K562 (cell line): ENCODE measurements around the gene CBL. TPM values are rescaled to one million over a fixed set of nuclear protein-coding genes. Genes with fewer than 3 reads are reported as not detected.

ENCODE experiments used
- ATAC-seq: fragments of 200-7000 bp; cut with Tn5 transposase; 3 replicates; pipeline ENCODE4 v1.9.1; 2020; ENCODE audit warnings: moderate library complexity
- BruUV-seq: library from RNA; stranded (reverse); fragments of 400-500 nt; replicated peaks from 2 replicates; lab custom pipeline; 2021; lab: Mats Ljungman, UMichigan
- CTCF ChIA-PET: fragments of 300-600 bp; formaldehyde crosslinking; extraction: SDS; loops from one replicate; lab custom pipeline; 2021; ENCODE audit warnings: low intra/inter-chr PET ratio; lab: Yijun Ruan, JAX
- POLR2A ChIA-PET: fragments of 300-600, 350-650 bp; sonication (Branson Sonifier 250); formaldehyde crosslinking; extraction: SDS; loops from one replicate; lab custom pipeline; 2021; ENCODE audit warnings: antibody characterized with exemption, inconsistent platforms; lab: Yijun Ruan, JAX
- DNase-seq, 4 experiments: peaks; one replicate each; pipeline versions ENCODE4 v3.0.0 to v3.0.0-alpha.2; 2011 to 2018; ENCODE audit warnings: low spot score in 3 of 4, mixed read lengths in 3 of 4; ENCODE audit errors: extremely low read depth in 1 of 4
- FAIRE-seq: peaks from 2 replicates; lab custom pipeline; 2011; peaks lifted over from hg19 to GRCh38; lab: Jason Lieb, UNC
- H2AFZ ChIP-seq: 2 replicates; pipeline ENCODE4 v1.6.0; 2011; ENCODE audit warnings: low read depth, low read length, control low read depth, inconsistent platforms
- H3K27ac ChIP-seq: fragments of 200-600 bp; 3 replicates; pipeline ENCODE4 v1.8.0; 2011; ENCODE audit warnings: low read depth, mild to moderate bottlenecking, control low read depth, inconsistent platforms, low read length, moderate library complexity, mixed read lengths; ENCODE audit errors: extremely low read depth
- H3K27me3 ChIP-seq, 2 experiments: fragments of 300-600 bp in 1 of 2; 2 replicates in 1 of 2; 3 replicates in 1 of 2; pipeline versions ENCODE4 v1.6.0 to v1.8.0; 2011; ENCODE audit warnings: inconsistent platforms in 2 of 2, low read length in 2 of 2, mild to moderate bottlenecking in 1 of 2, mixed read lengths in 1 of 2, moderate library complexity in 1 of 2; ENCODE audit not compliant: control insufficient read depth in 2 of 2, insufficient read depth in 2 of 2
- H3K36me3 ChIP-seq: fragments of 300-600 bp; 3 replicates; pipeline ENCODE4 v1.8.0; 2011; ENCODE audit warnings: mild to moderate bottlenecking, low read length, inconsistent platforms; ENCODE audit not compliant: control insufficient read depth, insufficient read depth
- H3K4me1 ChIP-seq, 2 experiments: fragments of 200-600 bp in 1 of 2; replicated peaks in 1 of 2; 2 replicates in 1 of 2; 3 replicates in 1 of 2; pipeline versions ENCODE4 v1.5.1 to v1.8.0; 2011; ENCODE audit warnings: inconsistent platforms in 2 of 2, low read length in 2 of 2, mild to moderate bottlenecking in 1 of 2, mixed read lengths in 1 of 2, moderate library complexity in 1 of 2; ENCODE audit not compliant: control insufficient read depth in 2 of 2, insufficient read depth in 2 of 2
- H3K4me2 ChIP-seq: 2 replicates; pipeline ENCODE4 v1.6.1; 2011; ENCODE audit warnings: low read length, control low read depth, inconsistent platforms, mixed read lengths; ENCODE audit not compliant: insufficient read depth
- H3K4me3 ChIP-seq: fragments of 200-600 bp; sonication (generic), shearing (Covaris generic); 2 replicates; pipeline ENCODE4 v1.5.1; 2016; ENCODE audit warnings: control low read depth, inconsistent platforms
- H3K79me2 ChIP-seq: fragments of 200-600 bp; 3 replicates; pipeline ENCODE4 v1.8.0; 2011; ENCODE audit warnings: low read length, inconsistent platforms; ENCODE audit not compliant: control insufficient read depth, insufficient read depth
- H3K9ac ChIP-seq, 2 experiments: 2 replicates each; pipeline versions ENCODE4 v1.6.0 to v1.6.1; 2011; ENCODE audit warnings: low read depth in 2 of 2, low read length in 2 of 2, control low read depth in 1 of 2, inconsistent platforms in 1 of 2, mild to moderate bottlenecking in 1 of 2, mixed read lengths in 1 of 2; ENCODE audit not compliant: insufficient read depth in 1 of 2
- H3K9me1 ChIP-seq: one replicate; pipeline ENCODE4 v1.6.0; 2011; ENCODE audit warnings: inconsistent platforms, mild to moderate bottlenecking, low read length, moderate library complexity; ENCODE audit not compliant: control insufficient read depth, insufficient read depth
- H3K9me3 ChIP-seq: replicated peaks from 2 replicates; pipeline ENCODE4 v1.5.1; 2011; ENCODE audit warnings: low read depth, low read length, inconsistent platforms; ENCODE audit not compliant: control insufficient read depth, insufficient read depth
- H4K20me1 ChIP-seq: replicated peaks from 2 replicates; pipeline ENCODE4 v1.6.1; 2011; ENCODE audit warnings: low read length, inconsistent platforms, mixed read lengths; ENCODE audit not compliant: control insufficient read depth, insufficient read depth
- RFX5 ChIP-seq: IDR thresholded peaks from 2 replicates; pipeline ENCODE4 v1.6.1; 2011; ENCODE audit warnings: low read depth, mild to moderate bottlenecking, improper control_type of control experiment, low read length
- ZNF197 ChIP-seq: fragments of 200-800 bp; sonication (Bioruptor generic); IDR thresholded peaks from 2 replicates; pipeline ENCODE4 v1.6.1; 2016; ENCODE audit warnings: low read depth, missing genetic modification characterization, missing compliant biosample characterization
- WGBS: fragments of 100-300 bp; shearing (Covaris generic); methylation state at CpG from one replicate; pipeline ENCODE4 v1.1.6; 2016; ENCODE audit warnings: low coverage, mixed read lengths; ENCODE audit not compliant: insufficient coverage; ENCODE audit errors: missing lambda C conversion rate; 5-methylcytosine and 5-hydroxymethylcytosine counted together
- in situ Hi-C: fragments of 300-500 bp; cut with MboI; formaldehyde crosslinking; loops from 4 replicates; pipeline ENCODE4 v1.15.0; 2018; ENCODE audit warnings: inconsistent platforms, mixed read lengths
- intact Hi-C: fragments of 100-400 bp; cut with micrococcal nuclease; formaldehyde crosslinking; loops from 2 replicates; pipeline ENCODE4 v1.14.2; 2022
- polyA plus RNA-seq, 8 experiments: library from polyadenylated mRNA; depleted of rRNA in 4 of 8; stranded (reverse) in 5 of 8; unstranded in 3 of 8; fragments of >200 nt; fragmentation: Nextera tagmentation in 2 of 8; fragmentation: Illumina TruSeq in 1 of 8; extraction: Ambion mirVana in 2 of 8; extraction: Trizol in 1 of 8; gene quantifications; 2 replicates each; pipeline versions ENCODE4 v1.2.1 to v1.2.3, GENCODE V29; 2011 to 2014; ENCODE audit warnings: inconsistent platforms in 1 of 8, missing spikeins in 1 of 8
- total RNA-seq, 7 experiments: library from RNA; depleted of rRNA in 6 of 7; stranded (reverse); fragments of >200 nt in 6 of 7; fragmentation: Illumina TruSeq in 2 of 7; extraction: Trizol in 2 of 7; gene quantifications; 2 replicates each; pipeline versions ENCODE4 v1.2.1 to v1.2.3, GENCODE V29; 2011 to 2021; ENCODE audit warnings: low replicate concordance in 1 of 7
- TF ChIP-seq, protein P1 (sequence below): sonication (generic); formaldehyde crosslinking; IDR thresholded peaks from 2 replicates; pipeline ENCODE4 v1.8.1; 2023; ENCODE audit warnings: mild to moderate bottlenecking, missing genetic modification reagents
- TF ChIP-seq, protein P2 (sequence below): fragments of 450-650 bp; formaldehyde crosslinking; IDR thresholded peaks from 2 replicates; pipeline ENCODE4 v1.4.0; 2020; ENCODE audit warnings: mild to moderate bottlenecking
- TF ChIP-seq, protein P3 (sequence below): fragments of 250-450 bp; sonication (Bioruptor Pico); IDR thresholded peaks from 2 replicates; pipeline ENCODE4 v1.5.0; 2020; ENCODE audit warnings: mild to moderate bottlenecking, borderline replicate concordance

The CBL gene
- total and polyA plus RNA-seq, 9 of the 15 experiments (the other 6 are each of a cell fraction or from before 2014, with no cell fraction given), result 3.2 to 24.9 (median 9.9) TPM

DNA sequence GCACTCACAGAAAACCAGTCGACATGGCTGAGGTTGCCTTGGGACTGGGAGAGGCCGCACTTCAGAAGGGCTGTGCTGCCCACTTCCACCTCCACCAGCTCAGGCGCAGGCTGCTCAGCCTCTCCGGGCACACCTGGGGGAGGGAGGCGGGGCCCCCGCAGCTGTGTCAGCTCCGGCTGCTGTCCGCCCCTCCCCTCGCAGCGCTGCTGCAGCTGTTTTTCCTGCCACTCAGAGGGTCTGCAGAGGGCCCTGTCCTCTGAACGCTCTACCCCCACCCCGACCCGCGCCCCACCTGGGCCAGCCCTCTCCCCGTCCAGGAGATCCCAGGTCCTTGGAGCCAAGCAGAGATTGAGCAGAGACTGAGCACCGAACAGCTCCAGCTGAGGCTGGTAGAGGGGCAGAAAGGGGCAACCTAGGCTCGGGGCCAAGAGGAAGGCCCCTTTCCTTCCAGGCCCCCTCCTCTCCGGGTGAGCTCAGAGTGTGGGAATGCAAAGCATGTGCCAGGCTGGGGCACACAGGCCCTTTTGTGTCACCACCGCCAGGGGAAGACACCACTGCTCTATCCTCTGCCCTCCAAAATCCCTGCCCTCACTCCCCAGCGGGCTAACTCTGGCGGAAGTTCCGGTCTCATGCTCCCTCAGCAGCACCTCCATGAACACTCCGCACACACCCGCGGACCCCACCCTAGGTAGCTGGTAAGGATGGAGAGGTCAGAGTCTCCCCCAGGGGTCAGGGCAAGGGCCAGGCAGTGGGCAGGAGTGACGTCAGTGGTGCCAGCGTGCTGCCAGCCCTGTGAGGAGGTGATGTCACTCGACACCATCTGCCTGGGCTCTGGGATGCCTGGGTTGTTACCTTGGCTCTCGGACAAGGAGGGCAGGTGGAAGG, 109.2 kb downstream of the CBL start:
- peak in 1 of 4 experiments; percentile 27 for DNase-seq
- CTCF ChIA-PET, result no interaction called here
- in situ Hi-C loops, result no loop called here
- peak overlapping the region; percentile 56; the same call in 1 of the 2 replicates for H3K4me3 ChIP-seq
- no peak overlapping the region for H3K27ac ChIP-seq
- peaks cover 26% of the 10 kb centered on the region; the same call in 2 of the 3 replicates for H3K79me2 ChIP-seq
- H2AFZ ChIP-seq, result no peak overlapping the region
- H3K4me2 ChIP-seq, result peak overlapping the region; percentile 72
- intact Hi-C loops, result loop anchor here (5.0 kb wide), 1 partner anchor 403 kb away; no protein-coding TSS in a partner anchor
- H3K9ac ChIP-seq, result peak overlapping the region in 1 of 2 experiments; percentile 84; a peak in 2 of 4 replicates
- no peak for FAIRE-seq
- H4K20me1 ChIP-seq, result 0 out of 2 replicates have a peak, but pooled peaks cover 6% of the 10 kb centered on the region
- BruUV-seq, result no TSS peak
- TF ChIP-seq, protein P1, sequence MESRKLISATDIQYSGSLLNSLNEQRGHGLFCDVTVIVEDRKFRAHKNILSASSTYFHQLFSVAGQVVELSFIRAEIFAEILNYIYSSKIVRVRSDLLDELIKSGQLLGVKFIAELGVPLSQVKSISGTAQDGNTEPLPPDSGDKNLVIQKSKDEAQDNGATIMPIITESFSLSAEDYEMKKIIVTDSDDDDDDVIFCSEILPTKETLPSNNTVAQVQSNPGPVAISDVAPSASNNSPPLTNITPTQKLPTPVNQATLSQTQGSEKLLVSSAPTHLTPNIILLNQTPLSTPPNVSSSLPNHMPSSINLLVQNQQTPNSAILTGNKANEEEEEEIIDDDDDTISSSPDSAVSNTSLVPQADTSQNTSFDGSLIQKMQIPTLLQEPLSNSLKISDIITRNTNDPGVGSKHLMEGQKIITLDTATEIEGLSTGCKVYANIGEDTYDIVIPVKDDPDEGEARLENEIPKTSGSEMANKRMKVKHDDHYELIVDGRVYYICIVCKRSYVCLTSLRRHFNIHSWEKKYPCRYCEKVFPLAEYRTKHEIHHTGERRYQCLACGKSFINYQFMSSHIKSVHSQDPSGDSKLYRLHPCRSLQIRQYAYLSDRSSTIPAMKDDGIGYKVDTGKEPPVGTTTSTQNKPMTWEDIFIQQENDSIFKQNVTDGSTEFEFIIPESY (CRISPR knock-in tag), result 0 out of 2 replicates have a peak, but pooled peaks have one; percentile 10
- TF ChIP-seq RFX5 (no peak), ZNF197 (CRISPR knock-in tag) (no peak)
- TF ChIP-seq, protein P2, sequence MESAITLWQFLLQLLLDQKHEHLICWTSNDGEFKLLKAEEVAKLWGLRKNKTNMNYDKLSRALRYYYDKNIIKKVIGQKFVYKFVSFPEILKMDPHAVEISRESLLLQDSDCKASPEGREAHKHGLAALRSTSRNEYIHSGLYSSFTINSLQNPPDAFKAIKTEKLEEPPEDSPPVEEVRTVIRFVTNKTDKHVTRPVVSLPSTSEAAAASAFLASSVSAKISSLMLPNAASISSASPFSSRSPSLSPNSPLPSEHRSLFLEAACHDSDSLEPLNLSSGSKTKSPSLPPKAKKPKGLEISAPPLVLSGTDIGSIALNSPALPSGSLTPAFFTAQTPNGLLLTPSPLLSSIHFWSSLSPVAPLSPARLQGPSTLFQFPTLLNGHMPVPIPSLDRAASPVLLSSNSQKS (CRISPR knock-in tag), result no peak
- TF ChIP-seq, protein P3, sequence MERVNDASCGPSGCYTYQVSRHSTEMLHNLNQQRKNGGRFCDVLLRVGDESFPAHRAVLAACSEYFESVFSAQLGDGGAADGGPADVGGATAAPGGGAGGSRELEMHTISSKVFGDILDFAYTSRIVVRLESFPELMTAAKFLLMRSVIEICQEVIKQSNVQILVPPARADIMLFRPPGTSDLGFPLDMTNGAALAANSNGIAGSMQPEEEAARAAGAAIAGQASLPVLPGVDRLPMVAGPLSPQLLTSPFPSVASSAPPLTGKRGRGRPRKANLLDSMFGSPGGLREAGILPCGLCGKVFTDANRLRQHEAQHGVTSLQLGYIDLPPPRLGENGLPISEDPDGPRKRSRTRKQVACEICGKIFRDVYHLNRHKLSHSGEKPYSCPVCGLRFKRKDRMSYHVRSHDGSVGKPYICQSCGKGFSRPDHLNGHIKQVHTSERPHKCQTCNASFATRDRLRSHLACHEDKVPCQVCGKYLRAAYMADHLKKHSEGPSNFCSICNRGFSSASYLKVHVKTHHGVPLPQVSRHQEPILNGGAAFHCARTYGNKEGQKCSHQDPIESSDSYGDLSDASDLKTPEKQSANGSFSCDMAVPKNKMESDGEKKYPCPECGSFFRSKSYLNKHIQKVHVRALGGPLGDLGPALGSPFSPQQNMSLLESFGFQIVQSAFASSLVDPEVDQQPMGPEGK (CRISPR knock-in tag), result no peak
- ATAC-seq, result no peak
- H3K9me3 ChIP-seq, result no peaks in the 10 kb centered on the region
- H3K36me3 ChIP-seq, result peaks cover 44% of the 10 kb centered on the region; the same call in 2 of the 3 replicates
- WGBS, result 88% methylated on average over 13 of the region's 29 CpGs
- POLR2A ChIA-PET, result interaction anchor here (0.6 to 1.9 kb wide), 9 partner anchors 10 to 406 kb away, joined by 3 to 6 read pairs (median 3); no protein-coding TSS in a partner anchor
- H3K9me1 ChIP-seq, result no peaks in the 10 kb centered on the region
- peaks cover 41 to 65% of the 10 kb centered on the region in 2 experiments for H3K4me1 ChIP-seq
- H3K27me3 ChIP-seq, result no peaks in the 10 kb centered on the region; a peak in 1 of 5 replicates
